Left ventricle myocardium inferior (tissue), 1 donor: ENCODE results near the gene CFAP161. TPM values are rescaled to one million over a fixed set of nuclear protein-coding genes. Genes with fewer than 3 reads are reported as not detected.
A peak's percentile ranks its signal among the peaks of the same experiment; 100 is the strongest.

Experiments
- DNase-seq: peaks from one replicate; pipeline ENCODE4 v3.0.0-alpha.2; 2020
- H3K27ac ChIP-seq: fragments of 200-600 bp; replicated peaks from 2 replicates; pipeline ENCODE4 v1.8.0; 2021
- H3K27me3 ChIP-seq: fragments of 200-600 bp; 2 replicates; pipeline ENCODE4 v1.8.0; 2021; ENCODE audit warnings: low read depth
- H3K36me3 ChIP-seq: fragments of 200-600 bp; 2 replicates; pipeline ENCODE4 v1.8.0; 2021
- H3K4me1 ChIP-seq: fragments of 200-600 bp; 2 replicates; pipeline ENCODE4 v1.8.0; 2021
- H3K4me3 ChIP-seq: fragments of 200-600 bp; 2 replicates; pipeline ENCODE4 v1.8.0; 2021; ENCODE audit warnings: mild to moderate bottlenecking, moderate library complexity
- H3K9me3 ChIP-seq: fragments of 200-600 bp; replicated peaks from 2 replicates; pipeline ENCODE4 v1.8.0; 2021
- intact Hi-C: fragments of 100-400 bp; cut with micrococcal nuclease; formaldehyde crosslinking; loops from one replicate; pipeline ENCODE4 v1.11.0; 2022
- total RNA-seq: library from RNA; stranded (reverse); fragmentation: NEBNext Ultra II Directional; extraction: Animal tissue kit (Norgen Biotek cat#: 25700); gene quantifications from one replicate; pipeline ENCODE4 v1.2.1, GENCODE V29; 2021
- TF ChIP-seq, protein P1 (sequence below): fragments of 200-600 bp; IDR thresholded peaks from 2 replicates; pipeline ENCODE4 v1.8.0; 2021; ENCODE audit warnings: antibody characterized with exemption, mild to moderate bottlenecking, borderline replicate concordance
- donor health status: DM: no; HTN: yes; CAD: no; lungs with severe emphysema.

Gene CFAP161
- total RNA-seq, 1 donor from 2014 or later, result 0.91 TPM

DNA sequence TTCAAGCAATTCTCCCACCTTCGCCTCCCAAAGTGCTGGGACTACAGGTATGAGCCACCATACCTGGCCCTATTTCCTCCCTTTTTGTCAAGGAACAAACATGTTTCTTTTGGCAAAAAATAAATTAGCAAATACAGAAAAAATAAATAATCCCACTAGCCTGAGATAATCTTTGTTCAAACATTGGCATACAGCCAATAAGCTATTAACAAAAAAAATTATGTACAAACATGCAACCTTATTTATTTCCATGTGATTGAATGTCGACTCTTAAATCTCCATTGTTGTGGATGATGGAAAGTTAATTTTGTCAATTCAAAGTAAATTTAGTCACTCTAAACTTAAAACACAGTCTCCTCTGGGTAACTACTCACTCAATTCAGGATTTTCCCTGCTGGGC lies 44.3 kb downstream of the CFAP161 start:
- Histone ChIP-seq H3K9me3 (no peaks in the 10 kb centered on the region), H3K27me3 (peaks cover 16% of the 10 kb centered on the region), H3K4me3 (no peak overlapping the region), H3K27ac (peak overlapping the region; percentile 30), H3K4me1 (peaks cover 37% of the 10 kb centered on the region), H3K36me3 (no peaks in the 10 kb centered on the region)
- intact Hi-C loops, result no loop called here
- no peak for DNase-seq
- TF ChIP-seq, protein P1, sequence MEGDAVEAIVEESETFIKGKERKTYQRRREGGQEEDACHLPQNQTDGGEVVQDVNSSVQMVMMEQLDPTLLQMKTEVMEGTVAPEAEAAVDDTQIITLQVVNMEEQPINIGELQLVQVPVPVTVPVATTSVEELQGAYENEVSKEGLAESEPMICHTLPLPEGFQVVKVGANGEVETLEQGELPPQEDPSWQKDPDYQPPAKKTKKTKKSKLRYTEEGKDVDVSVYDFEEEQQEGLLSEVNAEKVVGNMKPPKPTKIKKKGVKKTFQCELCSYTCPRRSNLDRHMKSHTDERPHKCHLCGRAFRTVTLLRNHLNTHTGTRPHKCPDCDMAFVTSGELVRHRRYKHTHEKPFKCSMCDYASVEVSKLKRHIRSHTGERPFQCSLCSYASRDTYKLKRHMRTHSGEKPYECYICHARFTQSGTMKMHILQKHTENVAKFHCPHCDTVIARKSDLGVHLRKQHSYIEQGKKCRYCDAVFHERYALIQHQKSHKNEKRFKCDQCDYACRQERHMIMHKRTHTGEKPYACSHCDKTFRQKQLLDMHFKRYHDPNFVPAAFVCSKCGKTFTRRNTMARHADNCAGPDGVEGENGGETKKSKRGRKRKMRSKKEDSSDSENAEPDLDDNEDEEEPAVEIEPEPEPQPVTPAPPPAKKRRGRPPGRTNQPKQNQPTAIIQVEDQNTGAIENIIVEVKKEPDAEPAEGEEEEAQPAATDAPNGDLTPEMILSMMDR, result no peak

DNA sequence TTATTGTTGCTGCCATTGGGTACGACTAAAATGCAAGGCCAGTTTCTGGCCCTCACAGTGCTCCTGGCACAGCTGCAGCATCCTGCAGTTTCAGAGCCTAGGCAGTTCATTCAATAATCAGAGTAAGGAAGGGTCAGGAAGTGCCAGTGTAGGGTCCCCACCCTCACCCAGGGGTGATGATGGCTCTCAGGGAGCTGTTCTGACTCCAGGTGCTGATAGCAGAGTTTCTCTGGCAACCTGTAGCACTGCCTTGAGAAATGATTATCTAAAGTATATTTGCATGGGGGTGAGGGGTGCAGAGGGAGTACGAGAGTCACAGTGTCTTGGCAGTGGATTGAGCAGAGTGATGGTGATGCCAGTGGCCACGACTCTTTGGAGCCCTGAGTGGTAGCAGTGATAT lies 47.1 kb downstream of the CFAP161 start:
- intact Hi-C loops, result no loop called here
- no peak overlapping the region for H3K4me3 ChIP-seq
- no peaks in the 10 kb centered on the region for H3K36me3 ChIP-seq
- H3K27me3 ChIP-seq, result peaks cover 26% of the 10 kb centered on the region
- peak overlapping the region; percentile 70 for H3K27ac ChIP-seq
- TF ChIP-seq, protein P1, result no peak
- H3K9me3 ChIP-seq, result no peaks in the 10 kb centered on the region
- peaks cover 14% of the 10 kb centered on the region for H3K4me1 ChIP-seq
- no peak for DNase-seq

DNA sequence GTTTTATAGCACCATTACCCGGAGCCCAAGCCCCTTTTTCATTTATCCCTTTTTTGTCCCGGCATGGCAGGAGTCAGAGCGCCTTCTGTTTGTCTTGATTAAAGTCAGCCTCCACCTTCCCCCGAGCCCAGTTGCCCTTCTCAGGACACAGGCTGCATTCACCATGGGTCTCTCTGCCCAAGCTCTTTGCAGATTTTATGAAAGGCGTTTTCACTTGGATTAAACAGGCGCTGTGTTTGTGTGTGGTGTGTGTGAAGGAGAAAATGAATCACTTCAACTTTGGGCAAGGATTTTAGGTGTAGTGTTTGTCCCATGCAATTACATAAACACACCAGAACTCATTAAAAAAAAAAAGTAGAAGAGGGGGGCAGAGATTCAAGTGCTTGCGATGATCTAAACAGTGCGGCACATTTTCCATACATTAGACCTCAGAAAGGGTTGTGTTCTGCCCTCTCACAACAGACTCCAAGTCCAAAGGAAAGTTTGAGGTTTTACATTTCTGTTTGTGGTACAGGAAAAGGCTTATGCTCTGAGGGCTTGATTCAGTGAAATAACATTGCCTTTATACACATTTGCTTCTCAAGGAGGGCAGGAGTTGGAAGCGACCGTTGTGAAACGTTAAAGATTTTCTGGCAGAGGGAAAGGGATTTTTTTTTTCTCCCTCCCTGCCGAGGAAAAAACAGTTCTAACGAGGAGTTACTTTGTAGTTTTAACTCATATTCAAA lies 48.1 kb downstream of the CFAP161 start:
- DNase-seq, result no peak
- Histone ChIP-seq H3K27me3 (peaks cover 26% of the 10 kb centered on the region), H3K9me3 (no peaks in the 10 kb centered on the region), H3K4me3 (peak overlapping the region; percentile 53), H3K27ac (peak overlapping the region; percentile 70), H3K4me1 (peaks cover 7% of the 10 kb centered on the region), H3K36me3 (no peaks in the 10 kb centered on the region)
- TF ChIP-seq, protein P1, result no peak
- intact Hi-C loops, result no loop called here

DNA sequence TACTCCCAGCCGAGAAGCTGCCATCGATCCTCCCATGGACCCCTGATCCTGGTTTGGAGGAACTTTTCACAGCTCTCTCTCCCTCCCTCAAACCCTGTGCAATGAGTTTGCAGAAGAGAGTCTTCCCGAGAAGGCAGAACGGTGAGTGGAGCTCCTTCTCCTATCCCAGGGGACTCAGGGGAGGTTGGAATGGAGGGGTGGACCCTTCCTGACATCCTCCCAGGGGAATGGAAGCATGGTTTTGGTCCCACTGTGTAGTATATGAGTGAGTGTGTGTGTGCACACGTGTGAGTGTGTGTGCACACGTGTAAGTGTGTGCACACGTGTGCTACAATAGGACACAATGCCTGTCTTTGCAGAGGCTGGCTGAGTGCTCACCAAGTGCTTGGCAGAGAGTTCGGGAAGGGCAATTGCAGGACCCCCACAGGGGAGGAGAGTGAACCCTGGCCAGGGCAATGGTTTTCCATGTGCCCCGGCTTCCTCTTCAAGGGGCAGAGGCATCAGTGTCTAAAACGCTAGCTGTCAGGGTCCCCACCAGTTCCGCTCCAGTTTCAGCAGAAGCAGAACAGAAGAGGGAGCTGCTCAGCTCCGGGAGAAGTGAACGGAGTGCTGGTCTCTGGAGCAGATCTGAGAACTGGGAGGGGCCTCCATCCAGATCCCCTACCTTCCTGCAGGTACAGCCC lies 48.8 kb downstream of the CFAP161 start:
- intact Hi-C loops, result no loop called here
- H3K36me3 ChIP-seq, result no peaks in the 10 kb centered on the region
- peaks cover 7% of the 10 kb centered on the region for H3K4me1 ChIP-seq
- H3K27me3 ChIP-seq, result peaks cover 26% of the 10 kb centered on the region
- TF ChIP-seq, protein P1, result peak; percentile 24
- DNase-seq, result no peak
- peak overlapping the region; percentile 70 for H3K27ac ChIP-seq
- no peaks in the 10 kb centered on the region for H3K9me3 ChIP-seq
- peak overlapping the region; percentile 53 for H3K4me3 ChIP-seq

DNA sequence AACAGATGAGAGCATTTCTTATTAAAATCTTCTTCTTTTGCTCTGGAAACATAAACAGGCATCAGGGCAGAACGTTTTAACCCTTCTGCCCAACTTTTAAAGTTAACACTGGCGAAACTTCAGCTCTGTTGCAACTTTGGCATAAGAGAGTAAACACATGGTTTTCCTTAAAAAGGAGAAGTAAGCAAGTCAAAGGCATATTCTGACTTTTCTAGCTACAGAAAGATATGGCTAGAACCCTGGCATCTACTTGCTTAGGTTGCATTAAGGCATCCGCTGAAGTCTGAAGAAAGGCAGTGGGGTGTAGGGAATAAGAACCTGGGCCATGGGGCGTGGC lies 49.3 kb downstream of the CFAP161 start:
- peak overlapping the region; percentile 70 for H3K27ac ChIP-seq
- TF ChIP-seq, protein P1, result no peak
- DNase-seq, result no peak
- intact Hi-C loops, result no loop called here
- H3K4me3 ChIP-seq, result peak overlapping the region; percentile 53
- H3K36me3 ChIP-seq, result no peaks in the 10 kb centered on the region
- peaks cover 26% of the 10 kb centered on the region for H3K27me3 ChIP-seq
- no peaks in the 10 kb centered on the region for H3K9me3 ChIP-seq
- peaks cover 7% of the 10 kb centered on the region for H3K4me1 ChIP-seq
